Measurements from ENCODE around the gene CETN3.

CETN3 gene

DNA sequence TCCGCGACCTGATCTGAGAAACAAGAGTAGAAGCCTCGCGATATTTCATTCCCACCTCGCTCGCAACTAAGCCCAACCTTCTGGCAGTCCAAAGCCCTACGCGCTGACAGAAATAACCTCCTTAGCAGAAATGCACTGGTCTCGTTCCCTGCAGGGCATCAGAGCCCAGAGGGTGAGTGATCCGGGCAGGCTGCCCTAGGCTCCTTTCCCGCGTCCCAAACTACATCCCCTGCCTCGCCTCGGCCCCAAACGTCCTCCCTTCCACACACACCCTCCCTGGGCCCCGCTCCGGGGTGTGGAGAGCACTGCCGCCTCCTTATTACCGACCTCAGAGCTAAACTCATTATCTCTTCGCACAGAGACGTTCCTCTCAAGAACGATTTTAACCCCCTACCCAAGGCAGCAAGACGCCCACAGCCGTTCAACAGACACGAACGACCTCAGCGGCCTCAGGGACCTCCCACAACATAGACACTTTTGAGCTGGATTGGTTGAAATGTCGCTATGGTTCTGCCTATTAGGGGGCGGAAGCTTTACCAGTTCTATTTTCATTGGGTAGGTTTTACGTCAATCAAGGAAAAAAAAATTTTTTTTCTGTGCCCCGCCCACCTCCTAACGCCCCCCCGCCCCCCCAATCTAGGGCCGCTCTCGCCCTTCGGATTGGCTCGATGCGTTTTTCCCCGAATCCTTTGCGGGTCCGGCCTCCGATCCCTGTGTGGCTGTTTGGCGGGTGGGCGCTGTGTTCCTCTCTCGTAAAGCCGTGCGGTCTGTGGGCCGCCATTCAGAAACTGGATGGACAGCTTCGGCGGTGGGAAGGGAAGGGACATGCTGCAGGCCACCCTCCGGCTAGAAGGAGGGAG, at the start of gene CETN3:
TSS of gene CETN3 (minus strand) at position 439 of the 860 bp plus-strand sequence. CDS start at position 344, 95 bp downstream.
- peak; percentile 87 to 97 for DNase-seq

DNA sequence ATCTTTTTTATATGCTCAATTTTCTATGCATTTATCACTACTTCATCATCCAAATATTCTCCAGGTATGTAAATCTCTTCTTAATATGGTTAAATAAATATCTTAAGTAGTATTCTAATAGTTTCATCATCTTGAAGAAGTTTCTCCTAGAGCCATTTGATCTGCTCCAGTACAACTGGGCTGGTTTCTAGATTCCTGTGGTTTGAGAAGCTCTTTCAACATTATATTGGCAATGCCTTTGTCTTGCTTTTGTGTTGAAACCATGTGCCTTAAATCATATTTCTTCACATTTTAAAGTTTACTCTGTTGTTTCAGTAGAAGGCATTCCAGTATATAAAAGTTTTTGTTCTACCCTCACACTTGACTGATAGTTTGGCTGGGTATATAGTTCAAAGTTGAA, 37.4 kb upstream of the CETN3 start:
- DNase-seq, result no peak

DNA sequence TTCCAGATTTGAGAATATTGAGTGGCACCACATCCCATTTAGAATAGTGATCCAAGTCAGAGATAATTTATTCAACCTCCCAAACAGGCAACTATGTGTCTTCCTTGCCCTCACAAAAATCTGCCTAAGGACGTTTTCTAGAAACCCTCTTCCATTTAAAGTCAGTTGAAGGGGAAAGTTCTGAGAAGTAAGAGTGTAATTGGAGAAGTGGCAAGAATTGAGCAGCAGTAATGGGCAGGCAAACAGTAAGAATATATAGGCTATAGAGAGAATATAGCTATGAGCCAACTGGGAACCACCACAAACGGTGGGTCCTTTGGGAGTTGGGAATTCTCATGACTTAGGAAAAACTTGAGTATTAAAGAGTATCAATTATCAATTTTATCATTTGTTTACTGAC, 31.1 kb upstream of the CETN3 start:
- no peak for DNase-seq

DNA sequence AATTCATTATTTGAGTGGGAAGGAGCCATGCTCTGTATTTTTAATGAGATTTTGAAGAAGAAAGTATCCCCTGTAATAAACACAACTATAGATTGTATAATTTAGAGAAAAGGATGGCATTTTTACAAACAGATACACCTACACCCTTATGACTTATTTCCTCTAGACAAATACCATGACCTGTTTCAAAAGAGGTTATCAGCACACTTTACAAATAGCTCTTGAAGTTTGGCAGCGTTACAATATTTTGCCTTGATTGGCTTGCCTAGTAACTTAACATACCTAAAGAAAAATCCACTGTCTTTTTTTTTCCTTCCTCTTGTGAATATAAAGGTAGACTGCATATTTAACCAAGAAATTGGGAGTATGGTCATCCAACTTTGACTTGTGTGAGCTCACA, 28.5 kb upstream of the CETN3 start:
- no peak for DNase-seq

DNA sequence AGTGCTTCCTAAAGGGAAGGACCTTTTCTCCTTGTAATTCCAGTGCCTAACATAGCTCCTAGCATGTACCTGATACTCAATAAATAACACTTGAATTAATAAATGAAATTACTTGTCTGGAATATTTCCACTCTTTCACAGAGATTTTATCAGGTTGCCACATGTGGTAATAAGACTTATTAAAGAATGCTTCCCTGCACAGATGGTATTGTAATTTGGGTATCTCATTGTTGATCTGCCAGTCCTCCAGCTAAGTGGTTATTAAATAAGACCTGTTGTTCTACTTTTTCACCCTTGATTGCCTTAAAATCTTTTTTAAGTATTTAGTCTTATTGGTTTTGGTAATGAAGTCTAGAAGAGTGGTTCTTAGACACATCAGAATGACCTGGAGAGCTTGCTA, 28.1 kb upstream of the CETN3 start:
- no peak for DNase-seq

DNA sequence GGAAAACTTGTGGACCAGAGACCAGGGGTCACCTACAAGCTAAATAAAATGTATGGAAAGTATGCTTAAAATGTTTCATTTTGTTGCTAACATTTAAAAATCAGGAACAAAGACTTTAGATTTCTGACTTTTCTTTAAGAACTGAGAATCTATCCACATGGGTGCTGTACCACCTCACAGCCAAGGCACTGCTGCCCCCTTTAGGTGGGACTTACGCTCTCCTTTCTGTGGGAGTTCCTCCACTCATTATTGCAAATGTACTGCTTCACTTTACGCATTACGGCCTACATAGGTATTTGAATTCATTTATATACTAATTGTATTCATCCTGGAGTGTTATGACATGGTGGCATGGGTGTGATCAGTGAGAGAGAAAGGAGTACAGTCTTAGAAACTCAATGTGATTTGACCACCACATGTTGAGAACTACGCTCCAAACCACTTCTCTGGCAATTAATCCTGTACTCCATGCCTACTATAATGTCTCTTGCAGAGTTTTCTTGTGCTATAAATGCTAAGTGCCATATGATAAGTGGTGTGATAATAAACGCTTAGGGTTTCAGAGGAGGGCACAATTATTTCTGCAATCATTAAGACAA, 24.7 kb upstream of the CETN3 start:
- DNase-seq, result peak; percentile 15 to 53

DNA sequence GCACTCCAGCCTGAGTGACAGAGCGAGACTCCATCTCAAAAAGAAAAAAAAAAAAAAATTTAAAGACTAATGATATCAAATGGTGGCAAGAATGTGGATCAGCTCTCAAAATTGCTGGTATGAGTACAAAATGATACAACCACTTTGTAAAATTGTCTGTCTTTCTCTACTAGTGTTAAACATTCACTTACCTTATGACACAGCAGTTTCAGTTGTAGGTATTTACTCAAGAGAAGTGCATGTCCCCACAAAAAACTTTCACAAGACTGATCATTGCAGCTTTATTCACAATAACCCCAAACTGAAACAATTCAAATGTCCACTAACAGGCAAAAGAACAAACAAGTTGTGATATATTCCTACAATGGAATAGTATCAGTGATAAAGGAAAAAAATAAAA, 14.7 kb upstream of the CETN3 start:
- no peak for DNase-seq

DNA sequence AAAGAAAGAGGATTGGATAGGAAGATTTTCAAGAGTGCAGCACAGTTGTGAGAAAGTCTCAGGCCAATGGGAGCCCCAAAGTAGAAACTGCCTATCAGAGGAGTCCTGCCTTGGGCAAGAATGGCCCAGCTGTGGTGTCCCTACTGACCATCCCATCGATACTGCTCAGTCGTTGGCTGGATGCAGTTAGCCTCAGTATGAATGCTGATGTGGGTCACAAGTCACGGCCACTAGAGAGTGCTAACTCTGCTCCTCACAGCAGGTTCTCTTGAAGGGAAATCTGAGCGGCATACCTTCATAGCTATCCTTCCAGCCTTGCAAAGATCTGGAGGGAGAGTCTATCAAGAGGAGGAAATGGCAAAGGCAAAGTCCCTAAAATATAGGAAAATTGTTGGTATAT, 11.6 kb upstream of the CETN3 start:
- peak in 1 of 2 experiments; percentile 2 for DNase-seq

DNA sequence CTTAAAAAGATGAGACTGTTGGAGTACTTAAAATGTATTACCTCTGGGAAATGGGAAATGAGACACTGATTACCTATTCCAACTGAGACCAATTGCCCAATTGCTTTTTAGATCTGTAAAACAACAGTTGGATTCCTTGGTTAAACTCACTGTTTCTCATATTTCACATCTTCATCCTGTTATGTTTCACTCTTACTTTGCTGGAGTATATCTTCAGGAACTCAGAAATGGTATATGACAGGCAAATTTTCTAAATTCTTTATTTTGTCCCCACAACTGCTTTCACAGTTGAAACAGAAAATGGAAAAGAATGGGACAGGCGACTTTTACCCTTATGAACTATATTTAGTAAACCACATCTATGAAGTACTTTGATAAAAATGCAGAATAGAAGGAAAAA, 8.7 kb upstream of the CETN3 start:
- DNase-seq, result no peak

DNA sequence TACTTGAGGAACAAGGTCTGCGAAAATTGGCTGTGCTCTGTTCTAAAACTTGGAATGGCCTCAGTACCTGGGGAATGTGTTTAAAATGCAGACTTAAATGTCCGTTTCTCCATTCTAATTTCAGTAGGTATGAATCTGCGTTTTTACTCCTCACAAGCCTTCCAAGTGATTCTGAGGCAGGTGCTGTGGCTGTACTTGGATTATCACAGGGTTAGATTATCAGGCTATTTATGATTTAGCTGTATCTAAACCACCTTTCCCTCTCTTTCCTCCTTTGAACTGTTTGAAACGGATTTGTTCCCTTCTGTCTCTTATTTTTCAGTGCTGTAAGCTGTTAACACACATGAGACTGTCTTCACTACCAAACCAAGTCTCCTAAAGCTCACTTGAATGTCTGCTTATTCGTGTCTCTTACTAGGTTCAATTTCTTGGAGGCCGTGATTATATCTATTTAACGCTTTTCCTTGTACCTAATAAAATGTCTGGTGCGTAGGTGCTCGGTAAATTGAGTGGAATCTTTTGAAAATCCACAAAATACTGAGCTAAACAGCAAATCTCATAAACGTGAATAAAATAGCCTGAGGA, 714 bp upstream of the CETN3 start:
- DNase-seq, result peak; percentile 11 to 38

DNA sequence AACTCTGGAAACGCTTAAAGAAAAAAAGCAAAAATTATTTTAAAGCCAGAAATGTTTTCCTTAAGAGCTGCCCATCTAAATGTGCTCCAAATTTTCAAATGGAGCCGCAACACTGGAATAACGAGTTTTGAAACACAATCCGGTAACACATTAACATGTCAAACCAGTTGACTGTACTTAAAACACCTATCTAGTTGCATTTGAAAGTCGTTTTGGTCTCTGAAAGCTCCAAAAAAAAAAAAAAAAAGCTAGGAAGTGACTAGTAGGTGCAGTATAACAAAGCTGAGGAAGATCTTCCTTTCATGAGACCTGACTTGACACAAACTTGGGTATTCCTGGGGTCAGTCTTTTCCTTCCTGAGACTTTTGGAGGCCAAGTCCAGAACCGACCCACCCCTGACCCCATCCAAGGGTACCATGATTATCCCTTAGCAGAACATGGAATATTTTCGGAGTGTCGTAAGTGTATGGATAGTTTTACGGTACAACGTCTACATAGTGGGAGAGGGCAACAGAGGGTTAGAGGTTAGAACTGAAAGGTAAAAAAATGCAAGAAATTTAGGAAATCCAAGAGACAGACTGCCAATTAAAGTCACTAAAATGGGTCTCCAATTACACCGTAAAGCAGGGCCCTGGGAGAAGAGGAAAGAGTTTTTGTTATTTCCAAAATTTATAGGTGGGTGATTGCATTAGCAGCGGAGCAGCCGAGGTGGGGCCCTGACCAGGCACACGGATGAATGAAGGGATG, 812 bp downstream of the CETN3 start:
- DNase-seq, result peak in 1 of 2 experiments; percentile 45

DNA sequence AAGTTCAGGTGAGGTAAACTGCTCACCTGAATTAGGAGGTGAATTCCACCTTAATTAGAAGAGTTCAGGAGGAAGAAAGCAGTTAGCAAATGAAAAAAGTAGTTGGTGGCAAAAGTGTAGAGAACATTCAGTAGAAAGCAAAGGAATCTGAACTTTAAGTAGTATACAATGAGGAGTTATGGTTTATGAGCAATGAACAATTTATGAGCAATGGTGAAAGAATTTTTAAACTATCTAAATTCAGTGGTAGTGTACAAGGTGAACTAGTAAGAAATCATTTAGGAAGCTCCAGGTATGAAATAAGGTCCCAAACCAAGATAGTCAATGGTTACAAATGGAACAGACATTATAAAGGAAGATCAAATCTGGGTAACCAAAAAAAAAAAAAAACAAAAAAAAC, 3.1 kb downstream of the CETN3 start:
- no peak for DNase-seq

DNA sequence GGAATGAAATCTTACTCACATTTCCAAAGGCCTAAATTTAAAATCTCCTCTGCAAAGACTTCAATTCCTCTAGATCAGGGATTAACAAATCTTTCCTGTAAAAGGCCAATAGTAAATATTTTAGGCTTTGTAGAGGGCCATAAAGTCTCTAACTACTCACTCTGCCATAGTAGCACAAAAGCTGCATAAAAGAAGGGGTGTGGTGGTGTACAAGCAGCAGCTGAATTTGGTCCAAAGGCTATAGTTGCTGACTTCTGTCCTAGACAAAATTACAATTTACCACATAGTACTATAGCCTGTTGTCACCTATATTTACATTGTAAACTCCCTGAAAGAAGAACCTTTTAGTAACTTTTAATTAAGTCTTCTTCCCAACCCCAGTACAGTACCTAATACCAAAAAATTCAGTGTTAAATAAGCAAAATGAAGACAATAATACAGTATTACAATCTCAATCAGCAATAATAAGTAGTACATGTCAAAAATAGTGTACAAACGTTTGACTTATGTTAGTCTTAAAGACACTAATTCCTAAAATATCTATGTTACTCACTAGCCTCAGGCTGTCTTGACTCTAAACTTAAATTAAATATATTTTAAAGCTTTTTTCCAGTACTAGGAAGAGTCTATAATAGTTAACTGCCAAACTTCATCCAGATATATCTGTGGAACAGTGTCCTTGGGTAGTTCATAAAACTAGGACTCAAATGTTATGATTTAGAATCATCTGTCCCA, 6.9 kb downstream of the CETN3 start:
- DNase-seq, result no peak

DNA sequence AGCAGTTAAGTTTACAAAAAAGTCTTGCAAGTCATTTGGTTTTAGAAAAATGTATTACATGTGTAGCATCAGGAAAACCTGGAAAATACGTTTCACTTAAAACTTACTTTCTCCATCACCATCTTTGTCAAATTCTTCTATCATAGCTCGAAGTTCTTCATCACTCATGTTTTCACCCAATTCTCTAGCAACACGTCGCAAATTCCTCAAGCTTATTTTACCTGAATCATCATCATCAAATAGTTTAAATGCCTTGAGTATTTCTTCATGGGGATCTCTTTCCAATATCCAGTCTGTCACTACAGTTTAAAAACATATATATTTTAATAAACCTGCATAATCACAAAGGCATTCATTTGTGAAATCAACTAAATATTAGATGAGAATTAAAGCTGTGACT, 10.3 kb downstream of the CETN3 start:
- no peak for DNase-seq

DNA sequence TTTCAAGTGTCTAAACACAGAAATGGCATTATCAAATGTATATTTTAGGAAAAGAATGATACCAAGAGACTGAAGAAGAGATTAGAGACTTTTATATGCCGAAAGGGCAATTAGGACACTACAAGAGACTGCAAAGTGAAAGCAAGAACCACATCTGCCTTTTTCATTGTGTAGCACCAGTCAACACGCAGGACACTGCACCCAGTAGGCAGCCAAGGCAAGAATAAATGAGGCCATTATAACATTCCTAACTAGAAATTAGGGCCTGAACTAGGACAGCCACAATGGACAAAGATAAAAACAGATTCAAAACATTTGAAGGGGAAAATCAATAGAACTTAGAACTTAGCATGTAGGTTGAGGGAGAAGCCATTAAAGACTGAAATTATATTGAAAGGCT, 10.8 kb downstream of the CETN3 start:
- DNase-seq, result no peak

DNA sequence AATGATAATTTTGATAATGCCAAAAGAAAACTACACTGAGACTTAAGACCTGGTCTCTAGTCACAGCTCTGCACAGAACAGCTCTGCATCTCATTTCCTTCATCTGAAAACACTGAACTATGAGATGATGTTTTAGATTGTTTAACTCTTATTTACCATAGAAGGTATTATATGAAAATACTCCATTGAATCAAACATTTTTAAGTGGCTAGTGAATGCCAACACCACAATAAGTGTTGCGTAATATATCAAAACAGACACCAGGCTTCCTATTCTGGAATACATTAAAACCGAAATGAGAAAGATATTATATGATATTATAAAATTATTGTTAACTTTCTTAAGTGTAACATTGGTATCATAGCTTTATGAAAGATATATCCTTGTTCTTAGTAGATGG, 14.6 kb downstream of the CETN3 start:
- DNase-seq, result no peak

DNA sequence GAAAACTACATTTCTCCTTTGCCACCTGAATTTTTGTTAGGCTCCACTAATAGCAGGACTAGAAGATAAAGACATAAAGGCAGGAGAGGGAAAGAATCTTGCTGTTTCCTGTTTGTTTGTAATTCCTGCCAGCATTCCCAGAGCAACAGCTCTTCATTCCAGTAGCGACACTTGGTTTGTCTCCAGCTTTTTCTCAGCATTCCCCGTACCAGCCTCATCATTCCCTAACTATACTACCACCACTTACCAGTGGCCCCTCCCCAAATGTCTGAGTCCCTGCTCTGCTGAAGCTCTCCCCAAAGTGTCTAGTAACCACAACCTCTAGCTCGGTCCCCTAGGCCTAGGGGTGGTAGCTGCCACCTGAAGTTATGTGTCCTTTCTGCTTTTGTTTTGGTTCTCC, 18.6 kb downstream of the CETN3 start:
- no peak for DNase-seq

DNA sequence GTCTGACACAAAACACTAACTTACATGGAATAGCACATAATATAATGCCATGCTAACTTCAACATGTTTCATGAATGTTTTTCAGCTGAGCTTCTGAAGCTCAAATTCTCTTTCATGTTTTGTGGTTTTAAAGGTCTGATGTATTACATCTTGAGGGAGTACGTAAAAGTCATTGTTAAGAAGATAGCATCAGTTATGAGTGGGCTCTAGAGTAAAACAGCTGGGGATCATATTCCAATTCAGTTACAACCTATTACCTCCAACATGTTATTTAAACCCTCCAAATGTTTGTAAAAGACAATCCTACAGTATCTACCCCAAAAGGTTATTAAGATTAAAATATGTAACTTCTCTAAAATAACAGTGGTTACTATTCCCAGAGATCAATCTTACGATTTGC, 19.2 kb downstream of the CETN3 start:
- DNase-seq, result no peak

DNA sequence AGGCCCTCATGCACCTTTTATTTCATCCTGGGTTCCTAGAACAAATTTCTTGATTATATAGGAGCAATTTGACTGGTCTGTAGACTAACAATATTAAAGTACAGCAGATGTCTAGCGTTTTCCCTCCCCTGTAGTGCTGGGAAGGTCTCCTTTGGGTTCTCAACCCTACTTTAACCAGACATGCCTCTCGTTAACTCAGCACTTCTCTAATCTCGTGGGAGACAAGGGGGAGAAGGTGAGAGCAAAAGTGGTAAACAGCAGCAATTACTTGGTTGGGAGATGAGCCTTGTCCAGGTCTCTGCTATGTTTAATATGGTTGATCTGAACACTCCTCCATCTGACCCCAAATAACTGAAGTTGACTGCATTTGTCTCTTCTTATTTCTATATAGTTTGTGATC, 22.0 kb downstream of the CETN3 start:
- DNase-seq, result no peak

DNA sequence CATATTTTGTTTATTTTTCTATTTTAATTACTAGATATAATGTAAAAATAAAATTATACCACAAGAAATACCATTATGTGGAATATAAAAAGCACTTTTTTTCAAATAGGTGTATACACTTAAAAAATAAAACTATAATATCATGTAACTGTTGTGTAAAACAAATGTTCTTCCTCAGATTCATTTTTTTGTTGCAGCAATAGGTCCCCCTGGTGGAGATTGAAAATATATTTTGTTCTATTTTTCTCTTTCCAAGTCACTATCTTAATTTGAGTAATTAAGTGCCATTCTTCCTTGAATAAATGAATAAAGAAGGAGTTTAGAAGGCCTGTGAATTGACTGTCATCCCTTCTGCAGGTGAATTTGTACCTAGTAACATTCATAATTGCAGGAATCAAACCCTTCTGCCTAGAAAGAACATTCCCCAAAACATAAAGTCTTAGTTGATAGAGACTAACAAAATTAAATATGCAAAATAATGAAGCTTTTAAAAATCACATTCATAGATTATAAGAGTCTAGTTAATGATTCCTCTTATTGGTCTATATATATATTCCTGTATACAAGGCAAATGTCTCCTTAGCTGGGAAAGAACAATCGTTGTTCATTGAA, 23.4 kb downstream of the CETN3 start:
- peak in 1 of 2 experiments; percentile 23 for DNase-seq

DNA sequence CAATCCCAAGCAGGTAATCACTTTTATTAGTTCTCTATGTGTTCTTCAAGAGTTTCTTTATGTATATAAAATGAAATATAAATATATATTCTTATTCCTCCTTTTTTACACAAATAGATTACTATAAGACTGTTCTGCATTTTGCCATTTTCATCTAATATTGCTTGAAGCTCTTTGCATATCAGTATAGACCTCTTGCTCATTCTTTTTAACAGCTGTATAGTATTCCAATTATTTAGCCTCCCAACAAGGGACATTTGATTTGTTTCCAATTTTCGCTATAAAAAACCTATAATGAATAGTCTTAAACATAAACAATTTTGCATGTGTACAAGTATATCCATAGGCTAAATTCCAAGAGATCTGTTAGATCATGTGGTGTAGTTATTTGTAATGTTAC, 25.2 kb downstream of the CETN3 start:
- no peak for DNase-seq

DNA sequence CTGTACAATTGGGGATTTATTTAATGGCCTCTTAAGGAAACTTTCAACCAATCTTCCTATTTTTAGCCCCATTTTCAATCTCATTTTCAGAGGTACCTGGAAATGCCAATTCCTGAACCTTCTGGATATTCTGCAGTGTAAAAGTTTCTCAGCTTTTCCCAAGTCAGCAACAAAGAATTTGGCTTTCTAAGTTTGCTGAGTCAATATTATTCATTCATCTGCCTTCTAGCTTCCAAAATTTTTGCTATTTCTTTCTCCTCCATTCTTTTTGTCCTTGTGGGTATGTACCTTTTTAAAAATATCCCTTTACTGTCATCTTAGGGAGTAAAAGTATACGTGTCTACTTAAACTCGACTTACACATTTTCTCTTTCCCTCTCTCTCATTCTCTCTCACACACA, 25.7 kb downstream of the CETN3 start:
- DNase-seq, result no peak
